Measurements from ENCODE around the gene ADAMTSL1.

The ADAMTSL1 gene

DNA sequence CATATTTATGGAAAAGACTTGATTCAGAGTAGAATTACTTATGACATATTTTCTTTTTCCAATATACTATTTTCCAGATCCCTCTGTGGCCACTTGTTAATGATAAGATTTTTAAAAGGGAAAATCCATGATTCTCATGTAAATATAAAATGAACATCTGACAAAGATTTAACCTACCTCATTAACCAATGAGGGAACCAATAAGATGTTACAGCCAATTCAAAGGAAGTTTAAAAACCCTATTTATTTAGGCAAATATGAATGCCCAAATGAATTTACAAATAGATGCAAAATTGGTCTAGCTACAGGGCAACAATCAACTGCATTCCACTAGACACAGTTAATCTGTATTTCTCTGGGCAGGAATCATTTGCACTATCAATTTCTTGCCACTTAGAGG is 226.8 kb downstream of the ADAMTSL1 start:
- Histone ChIP-seq H3K4me3 (ENCODE audit: low read depth, low read length) (no peak overlapping the region), H3K36me3 (no peaks in the 10 kb centered on the region), H3K27ac (no peak overlapping the region), H3K9me3 (ENCODE audit: severe bottlenecking) (peaks cover 6% of the 10 kb centered on the region), H3K27me3 (ENCODE audit: insufficient read depth, low read depth, severe bottlenecking) (no peaks in the 10 kb centered on the region)
- TF ChIP-seq, protein P1, sequence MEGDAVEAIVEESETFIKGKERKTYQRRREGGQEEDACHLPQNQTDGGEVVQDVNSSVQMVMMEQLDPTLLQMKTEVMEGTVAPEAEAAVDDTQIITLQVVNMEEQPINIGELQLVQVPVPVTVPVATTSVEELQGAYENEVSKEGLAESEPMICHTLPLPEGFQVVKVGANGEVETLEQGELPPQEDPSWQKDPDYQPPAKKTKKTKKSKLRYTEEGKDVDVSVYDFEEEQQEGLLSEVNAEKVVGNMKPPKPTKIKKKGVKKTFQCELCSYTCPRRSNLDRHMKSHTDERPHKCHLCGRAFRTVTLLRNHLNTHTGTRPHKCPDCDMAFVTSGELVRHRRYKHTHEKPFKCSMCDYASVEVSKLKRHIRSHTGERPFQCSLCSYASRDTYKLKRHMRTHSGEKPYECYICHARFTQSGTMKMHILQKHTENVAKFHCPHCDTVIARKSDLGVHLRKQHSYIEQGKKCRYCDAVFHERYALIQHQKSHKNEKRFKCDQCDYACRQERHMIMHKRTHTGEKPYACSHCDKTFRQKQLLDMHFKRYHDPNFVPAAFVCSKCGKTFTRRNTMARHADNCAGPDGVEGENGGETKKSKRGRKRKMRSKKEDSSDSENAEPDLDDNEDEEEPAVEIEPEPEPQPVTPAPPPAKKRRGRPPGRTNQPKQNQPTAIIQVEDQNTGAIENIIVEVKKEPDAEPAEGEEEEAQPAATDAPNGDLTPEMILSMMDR (IDR thresholded peaks at IDR 0.05; ENCODE audit: low read depth, low read length) = no peak
- no peak for DNase-seq

DNA sequence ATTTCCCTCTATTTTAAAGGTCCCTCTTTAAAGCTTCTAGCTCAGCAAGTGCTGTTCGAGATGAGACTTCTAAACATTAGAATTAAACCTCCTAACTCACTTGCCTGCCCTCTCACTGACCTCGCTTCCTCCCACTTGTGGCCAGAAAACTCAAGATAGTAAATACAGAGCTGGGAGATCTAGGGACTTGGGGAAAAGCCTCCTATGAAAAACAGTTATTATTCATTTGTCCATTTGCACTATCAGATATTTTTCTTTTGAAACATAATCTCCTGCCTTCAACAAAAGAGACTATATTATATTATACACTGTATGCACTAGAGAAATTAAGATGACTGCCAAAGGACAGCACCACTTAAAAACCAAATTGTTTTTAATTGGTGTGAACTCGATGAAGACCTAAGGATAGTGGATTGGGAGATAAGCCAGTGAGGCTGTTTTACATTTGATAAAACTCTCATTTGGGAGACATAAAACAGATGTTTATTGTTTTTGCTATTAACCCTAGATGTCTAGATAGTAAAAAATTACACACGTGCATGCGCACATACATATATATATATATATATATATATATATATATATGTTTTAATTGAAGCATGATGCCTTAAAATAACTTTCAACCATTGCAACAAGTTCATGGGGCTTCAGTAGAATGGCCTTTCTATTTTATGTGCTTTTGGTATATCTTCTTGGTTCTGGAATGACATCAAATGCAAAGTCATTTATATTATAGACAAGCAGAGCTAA is 229.4 kb downstream of the ADAMTSL1 start:
- H3K27me3 ChIP-seq (ENCODE audit: insufficient read depth, low read depth, severe bottlenecking) = no peaks in the 10 kb centered on the region
- no peaks in the 10 kb centered on the region for H3K36me3 ChIP-seq
- DNase-seq = no peak
- no peaks in the 10 kb centered on the region for H3K9me3 ChIP-seq (ENCODE audit: severe bottlenecking)
- TF ChIP-seq, protein P1 (IDR thresholded peaks at IDR 0.05; ENCODE audit: low read depth, low read length) = no peak
- H3K27ac ChIP-seq = no peak overlapping the region
- no peak overlapping the region for H3K4me3 ChIP-seq (ENCODE audit: low read depth, low read length)

DNA sequence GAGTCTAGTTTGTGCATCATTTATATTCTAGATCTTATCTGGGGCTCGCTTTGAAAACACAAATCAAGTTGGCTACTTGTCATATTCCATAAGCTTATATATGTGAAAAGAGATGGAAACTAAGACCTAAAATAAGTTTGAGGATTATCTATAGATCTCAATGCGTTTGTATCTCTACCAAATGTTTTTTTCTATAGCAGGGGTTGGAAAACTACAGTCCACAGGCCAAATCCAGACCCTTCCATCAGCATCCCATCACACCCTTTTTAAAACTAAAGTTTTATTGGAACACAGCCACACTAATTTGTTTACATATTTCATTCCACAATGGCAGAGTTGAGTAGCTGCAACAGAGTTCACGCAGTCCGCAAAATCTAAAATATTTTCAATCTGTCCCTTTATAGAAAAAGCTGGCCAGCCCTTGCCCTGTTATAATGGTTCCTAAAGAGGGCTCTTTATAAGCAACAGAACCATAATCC is 230.0 kb downstream of the ADAMTSL1 start:
- no peak for DNase-seq
- no peaks in the 10 kb centered on the region for H3K27me3 ChIP-seq (ENCODE audit: insufficient read depth, low read depth, severe bottlenecking)
- no peak overlapping the region for H3K27ac ChIP-seq
- TF ChIP-seq, protein P1 (IDR thresholded peaks at IDR 0.05; ENCODE audit: low read depth, low read length) = no peak
- H3K36me3 ChIP-seq = no peaks in the 10 kb centered on the region
- H3K9me3 ChIP-seq (ENCODE audit: severe bottlenecking) = no peaks in the 10 kb centered on the region
- H3K4me3 ChIP-seq (ENCODE audit: low read depth, low read length) = no peak overlapping the region

DNA sequence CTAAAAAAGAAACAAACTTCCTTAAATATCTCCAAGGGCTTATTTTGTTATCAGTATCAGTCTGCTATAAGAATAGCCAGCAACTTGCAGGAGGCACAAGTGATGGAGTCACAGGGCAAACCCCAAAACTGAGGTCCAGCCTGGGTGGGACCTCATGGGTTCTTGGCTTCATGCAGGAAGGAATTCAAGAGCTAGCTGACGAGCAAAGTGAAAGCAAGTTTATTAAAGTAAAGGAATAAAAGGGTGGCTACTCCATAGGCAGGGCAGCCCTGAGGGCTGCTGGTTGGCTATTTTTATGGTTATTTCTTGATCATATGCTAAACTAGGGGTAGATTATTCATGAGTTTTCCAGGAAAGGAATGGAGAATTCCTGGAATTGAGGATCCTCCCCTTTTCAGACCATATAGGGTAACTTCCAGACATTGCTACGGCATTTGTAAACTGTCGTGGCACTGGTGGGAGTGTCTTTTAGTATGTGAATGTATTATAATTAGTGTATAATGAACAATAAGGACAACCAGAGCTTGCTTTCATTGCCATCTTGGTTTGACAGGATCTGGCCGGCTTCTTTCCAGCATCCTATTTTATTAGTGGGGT is 231.9 kb downstream of the ADAMTSL1 start:
- H3K27ac ChIP-seq = no peak overlapping the region
- TF ChIP-seq, protein P1 (IDR thresholded peaks at IDR 0.05; ENCODE audit: low read depth, low read length) = no peak
- no peaks in the 10 kb centered on the region for H3K36me3 ChIP-seq
- H3K9me3 ChIP-seq (ENCODE audit: severe bottlenecking) = no peaks in the 10 kb centered on the region
- DNase-seq = no peak
- no peaks in the 10 kb centered on the region for H3K27me3 ChIP-seq (ENCODE audit: insufficient read depth, low read depth, severe bottlenecking)
- H3K4me3 ChIP-seq (ENCODE audit: low read depth, low read length) = no peak overlapping the region

DNA sequence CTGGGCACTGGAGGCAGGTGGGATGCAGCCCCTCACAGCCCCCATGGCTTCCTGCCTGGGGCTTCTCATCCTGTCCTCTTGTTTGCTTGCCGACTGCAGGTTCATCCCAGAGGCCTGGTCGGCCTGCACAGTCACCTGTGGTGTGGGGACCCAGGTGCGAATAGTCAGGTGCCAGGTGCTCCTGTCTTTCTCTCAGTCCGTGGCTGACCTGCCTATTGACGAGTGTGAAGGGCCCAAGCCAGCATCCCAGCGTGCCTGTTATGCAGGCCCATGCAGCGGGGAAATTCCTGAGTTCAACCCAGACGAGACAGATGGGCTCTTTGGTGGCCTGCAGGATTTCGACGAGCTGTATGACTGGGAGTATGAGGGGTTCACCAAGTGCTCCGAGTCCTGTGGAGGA is 232.7 kb downstream of the ADAMTSL1 start:
- H3K36me3 ChIP-seq = no peaks in the 10 kb centered on the region
- H3K9me3 ChIP-seq (ENCODE audit: severe bottlenecking) = no peaks in the 10 kb centered on the region
- no peaks in the 10 kb centered on the region for H3K27me3 ChIP-seq (ENCODE audit: insufficient read depth, low read depth, severe bottlenecking)
- H3K27ac ChIP-seq = no peak overlapping the region
- no peak overlapping the region for H3K4me3 ChIP-seq (ENCODE audit: low read depth, low read length)
- TF ChIP-seq, protein P1 (IDR thresholded peaks at IDR 0.05; ENCODE audit: low read depth, low read length) = no peak
- no peak for DNase-seq
